Stomach (tissue), 9 donors: ENCODE data around the gene FAM110A. TPM values are rescaled to one million over a fixed set of nuclear protein-coding genes. Genes with fewer than 3 reads are reported as not detected.

Source experiments
- DNase-seq, 2 donors: peaks; one replicate each; pipeline versions ENCODE4 v3.0.0 to v3.0.0-alpha.2; 2013 to 2019
- H3K27ac ChIP-seq, 5 donors: fragments of 200-600 bp in 4 of 5; sonication (generic) in 4 of 5; one replicate each; pipeline ENCODE4 v1.5.1; 2013 to 2019; ENCODE audit warnings: mild to moderate bottlenecking in 1 of 5, moderate library complexity in 1 of 5
- H3K27me3 ChIP-seq, 3 donors: fragments of 200-600 bp; sonication (generic); one replicate each; pipeline ENCODE4 v1.5.1; 2017 to 2019; ENCODE audit warnings: mixed run types in 1 of 3
- H3K36me3 ChIP-seq, 4 donors: fragments of 200-600 bp; sonication (generic); 1 replicate in 3 of 4; 2 replicates in 1 of 4; pipeline ENCODE4 v1.5.1; 2016 to 2019
- H3K4me1 ChIP-seq, 4 donors: fragments of 200-600 bp; sonication (generic); one replicate each; pipeline ENCODE4 v1.5.1; 2016 to 2019
- H3K4me3 ChIP-seq, 4 donors: fragments of 200-600 bp; sonication (generic) in 3 of 4; one replicate each; pipeline ENCODE4 v1.5.1; 2016 to 2019; ENCODE audit warnings: mild to moderate bottlenecking in 1 of 4
- H3K9me3 ChIP-seq, 4 donors: fragments of 200-600 bp; sonication (generic); one replicate each; pipeline ENCODE4 v1.5.1; 2016 to 2019
- CTCF ChIP-seq, 7 experiments: fragments of 450-650 bp in 4 of 7; fragments of 200-600 bp in 3 of 7; sonication (generic) in 3 of 7; IDR thresholded peaks; one replicate each; pipeline ENCODE4 v1.5.1; 2016 to 2019; ENCODE audit warnings: antibody characterized with exemption in 7 of 7, control low read depth in 2 of 7, mild to moderate bottlenecking in 1 of 7
- EP300 ChIP-seq: sonication (generic); formaldehyde crosslinking; IDR thresholded peaks from one replicate; pipeline ENCODE4 v1.6.1; 2017; ENCODE audit warnings: antibody characterized with exemption
- POLR2A ChIP-seq, 4 donors: fragments of 450-650 bp; IDR thresholded peaks; one replicate each; pipeline ENCODE4 v1.6.1; 2016; ENCODE audit warnings: antibody characterized with exemption in 4 of 4, control low read depth in 2 of 4, mild to moderate bottlenecking in 1 of 4, moderate library complexity in 1 of 4
- POLR2AphosphoS5 ChIP-seq, 3 donors: sonication (generic); formaldehyde crosslinking; IDR thresholded peaks; one replicate each; pipeline ENCODE4 v1.6.1; 2016; ENCODE audit warnings: antibody characterized with exemption in 3 of 3
- WGBS, 5 donors: extraction: QIAGEN DNeasy Blood & Tissue Kit in 3 of 5; methylation state at CpG; one replicate each; pipeline versions ENCODE4 v1.1.5 to v1.1.7; 2013 to 2018; 5-methylcytosine and 5-hydroxymethylcytosine counted together
- intact Hi-C: fragments of 100-400 bp; cut with DNase I; formaldehyde crosslinking; loops from one replicate; pipeline ENCODE4 v1.15.1; 2023; ENCODE audit warnings: low total_unique reads
- polyA plus RNA-seq, 3 donors: library from polyadenylated mRNA; stranded (reverse); fragments of 200-250 nt; gene quantifications; one replicate each; pipeline ENCODE4 v1.2.3, GENCODE V29; 2013
- total RNA-seq, 5 donors: library from RNA; depleted of rRNA; stranded (reverse); fragments of >200 nt; gene quantifications; one replicate each; pipeline versions ENCODE4 v1.1.0 to v1.2.3, GENCODE V29; 2014 to 2016
- donor health status: healthy with polysubstance abuse.
- donor health status: Bipolar disorder and iron deficiency.
- donor health status: healthy.

FAM110A gene
- total and polyA plus RNA-seq, 8 donors, result 0.58 to 17.6 (median 3.8) TPM

GRCh38 chr20:859751-860231 lies 26.3 kb downstream of the FAM110A start:
- 49 to 65% (median 53%) methylated on average over 3 of the region's 3 CpGs for WGBS, 5 donors
- Histone ChIP-seq H3K36me3 (no peaks in the 10 kb centered on the region), H3K27me3 (peaks cover 0 to 2% (median 0%) of the 10 kb centered on the region in 3 donors), H3K4me1 (peaks cover 0 to 16% (median 2%) of the 10 kb centered on the region in 4 donors), H3K27ac (no peak overlapping the region), H3K9me3 (no peaks in the 10 kb centered on the region), H3K4me3 (no peak overlapping the region)
- no peak for DNase-seq
- intact Hi-C loops, result no loop called here
- TF ChIP-seq POLR2A (IDR thresholded peaks at IDR 0.05), result no peak
- TF ChIP-seq CTCF (IDR thresholded peaks at IDR 0.05), result no peak
- TF ChIP-seq POLR2AphosphoS5 (IDR thresholded peaks at IDR 0.05), result no peak
- TF ChIP-seq EP300, result no peak

GRCh38 chr20:860891-861290 lies 27.4 kb downstream of the FAM110A start:
- TF ChIP-seq CTCF (IDR thresholded peaks at IDR 0.05) (no peak), POLR2A (IDR thresholded peaks at IDR 0.05) (no peak), POLR2AphosphoS5 (IDR thresholded peaks at IDR 0.05) (no peak), EP300 (no peak)
- WGBS, 5 donors, result 86 to 99% (median 96%) methylated on average over 2 of the region's 2 CpGs
- Histone ChIP-seq H3K27me3 (peaks cover 0 to 6% (median 0%) of the 10 kb centered on the region in 3 donors), H3K27ac (no peak overlapping the region), H3K4me3 (no peak overlapping the region), H3K4me1 (peaks cover 0 to 7% (median 0%) of the 10 kb centered on the region in 4 donors), H3K36me3 (no peaks in the 10 kb centered on the region), H3K9me3 (no peaks in the 10 kb centered on the region)
- intact Hi-C loops, result no loop called here
- DNase-seq, result no peak

GRCh38 chr20:865440-865839 lies 31.9 kb downstream of the FAM110A start:
- Histone ChIP-seq H3K27ac (no peak overlapping the region), H3K27me3 (peaks cover 0 to 15% (median 0%) of the 10 kb centered on the region in 3 donors), H3K36me3 (no peaks in the 10 kb centered on the region), H3K9me3 (no peaks in the 10 kb centered on the region), H3K4me1 (no peaks in the 10 kb centered on the region), H3K4me3 (no peak overlapping the region)
- intact Hi-C loops, result no loop called here
- WGBS, 5 donors, result 90 to 100% (median 94%) methylated on average over 1 of the region's 1 CpG
- DNase-seq, result no peak
- TF ChIP-seq POLR2A (IDR thresholded peaks at IDR 0.05) (no peak), CTCF (IDR thresholded peaks at IDR 0.05) (no peak), POLR2AphosphoS5 (IDR thresholded peaks at IDR 0.05) (no peak), EP300 (no peak)

GRCh38 chr20:868279-868678 lies 34.8 kb downstream of the FAM110A start:
- Histone ChIP-seq H3K27ac (no peak overlapping the region), H3K36me3 (no peaks in the 10 kb centered on the region), H3K4me1 (no peaks in the 10 kb centered on the region), H3K27me3 (peaks cover 0 to 36% (median 0%) of the 10 kb centered on the region in 3 donors), H3K9me3 (no peaks in the 10 kb centered on the region), H3K4me3 (no peak overlapping the region)
- intact Hi-C loops, result no loop called here
- TF ChIP-seq POLR2AphosphoS5 (IDR thresholded peaks at IDR 0.05), result no peak
- no peak for DNase-seq
- WGBS, 5 donors, result 83 to 94% (median 91%) methylated on average over 9 of the region's 9 CpGs

- no peak overlapping the region for H3K27ac ChIP-seq
- no peak for TF ChIP-seq EP300
- TF ChIP-seq CTCF (IDR thresholded peaks at IDR 0.05), result no peak
- no peak for TF ChIP-seq POLR2AphosphoS5 (IDR thresholded peaks at IDR 0.05)
- no peak for TF ChIP-seq POLR2A (IDR thresholded peaks at IDR 0.05)
- peaks cover 0 to 43% (median 0%) of the 10 kb centered on the region in 3 donors for H3K27me3 ChIP-seq
- 53 to 77% (median 66%) methylated on average over 5 of the region's 5 CpGs for WGBS, 5 donors
- no peaks in the 10 kb centered on the region for H3K4me1 ChIP-seq
- H3K4me3 ChIP-seq, result no peak overlapping the region
- intact Hi-C loops, result no loop called here
- H3K36me3 ChIP-seq, result no peaks in the 10 kb centered on the region
- DNase-seq, result no peak
- H3K9me3 ChIP-seq, result no peaks in the 10 kb centered on the region
Observed at GRCh38 chr20:869606-870005, 36.1 kb downstream of the FAM110A start.
